Measurements from ENCODE around the gene NIT1.

DNA sequence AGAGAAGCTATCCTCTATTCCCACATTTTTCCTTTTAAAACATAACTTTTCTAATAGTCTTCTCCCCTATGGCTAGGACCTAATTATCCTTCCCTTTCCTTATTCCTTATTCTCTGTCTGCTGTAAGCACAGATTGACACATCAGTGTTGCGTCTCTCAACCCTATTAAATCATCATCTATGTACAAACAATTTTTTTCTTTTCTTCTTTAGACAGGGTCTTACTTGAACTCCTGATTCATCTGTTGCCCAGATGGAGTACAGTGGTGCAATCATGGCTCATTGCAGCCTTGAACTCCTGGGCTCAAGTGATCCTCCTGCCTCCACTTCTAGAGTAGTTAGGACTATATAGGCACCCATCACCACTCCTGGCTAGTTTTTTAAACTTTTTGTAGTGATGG lies 11.5 kb upstream of the NIT1 start:
- no peak for TF ChIP-seq EP300 (IDR thresholded peaks at IDR 0.05)
- TF ChIP-seq POLR2AphosphoS5 (IDR thresholded peaks at IDR 0.05): no peak
